HEK293 (cell line): ENCODE measurements around the gene DHFR.

Experiments used
- CTCF ChIA-PET: fragments of 350-600 bp; formaldehyde crosslinking; extraction: SDS; loops from one replicate; lab custom pipeline; 2021; ENCODE audit warnings: antibody characterized with exemption; lab: Yijun Ruan, JAX
- POLR2A ChIA-PET: fragments of 300-600 bp; formaldehyde crosslinking; extraction: SDS; loops from one replicate; lab custom pipeline; 2020; ENCODE audit warnings: antibody characterized with exemption, inconsistent platforms; lab: Yijun Ruan, JAX
- H3K27ac ChIP-seq: fragments of 200-500 bp; sonication (Bioruptor generic); 2 replicates; pipeline ENCODE4 v1.5.1; 2014; ENCODE audit warnings: low read depth, low read length, control low read depth, inconsistent platforms; ENCODE audit errors: extremely low read depth
- H3K36me3 ChIP-seq, 2 experiments: fragments of 200-500 bp in 1 of 2; sonication (Bioruptor generic) in 1 of 2; 1 replicate in 1 of 2; 2 replicates in 1 of 2; pipeline ENCODE4 v1.5.1; 2014 to 2017; ENCODE audit warnings: inconsistent platforms in 2 of 2, low read length in 2 of 2; ENCODE audit not compliant: control insufficient read depth in 2 of 2, insufficient read depth in 1 of 2
- H3K4me1 ChIP-seq: fragments of 200-500 bp; sonication (Bioruptor generic); 2 replicates; pipeline ENCODE4 v1.5.1; 2014; ENCODE audit warnings: mild to moderate bottlenecking, low read length, inconsistent platforms; ENCODE audit not compliant: control insufficient read depth, insufficient read depth
- H3K4me3 ChIP-seq: 2 replicates; pipeline ENCODE4 v1.5.1; 2011; ENCODE audit warnings: low read depth, mild to moderate bottlenecking, control low read depth, low read length, moderate library complexity
- H3K9me3 ChIP-seq: fragments of 200-500 bp; sonication (Bioruptor generic); 2 replicates; pipeline ENCODE4 v1.5.1; 2014; ENCODE audit warnings: low read depth, low read length, inconsistent platforms; ENCODE audit not compliant: control insufficient read depth, insufficient read depth
- IKZF3 ChIP-seq: fragments of 450-650 bp; IDR thresholded peaks from 2 replicates; pipeline ENCODE4 v1.5.0; 2018; ENCODE audit warnings: missing biosample characterization, mild to moderate bottlenecking, missing genetic modification characterization, moderate library complexity
- OVOL3 ChIP-seq: fragments of 450-650 bp; formaldehyde crosslinking; IDR thresholded peaks from 2 replicates; pipeline ENCODE4 v1.5.1; 2016; ENCODE audit warnings: missing biosample characterization, missing genetic modification characterization
- SP2 ChIP-seq: fragments of 450-650 bp; formaldehyde crosslinking; IDR thresholded peaks from 2 replicates; pipeline ENCODE4 v1.5.1; 2016; ENCODE audit warnings: missing biosample characterization, missing genetic modification characterization
- ZBTB17 ChIP-seq: fragments of 450-650 bp; formaldehyde crosslinking; IDR thresholded peaks from 2 replicates; pipeline ENCODE4 v1.5.1; 2016; ENCODE audit warnings: missing biosample characterization, missing genetic modification characterization
- ZBTB21 ChIP-seq: fragments of 450-650 bp; formaldehyde crosslinking; IDR thresholded peaks from 2 replicates; pipeline ENCODE4 v1.5.1; 2017; ENCODE audit warnings: missing biosample characterization, missing genetic modification characterization
- ZBTB8A ChIP-seq: fragments of 450-650 bp; formaldehyde crosslinking; IDR thresholded peaks from 2 replicates; pipeline ENCODE4 v1.5.1; 2016; ENCODE audit warnings: missing biosample characterization, missing genetic modification characterization
- ZNF121 ChIP-seq: fragments of 450-650 bp; formaldehyde crosslinking; IDR thresholded peaks from 2 replicates; pipeline ENCODE4 v1.5.1; 2016; ENCODE audit warnings: missing biosample characterization, missing genetic modification characterization
- ZNF184 ChIP-seq: fragments of 450-650 bp; IDR thresholded peaks from 2 replicates; pipeline ENCODE4 v1.5.1; 2018; ENCODE audit warnings: missing biosample characterization, mild to moderate bottlenecking, missing genetic modification characterization
- ZNF211 ChIP-seq: fragments of 450-650 bp; formaldehyde crosslinking; IDR thresholded peaks from 2 replicates; pipeline ENCODE4 v1.5.1; 2016; ENCODE audit warnings: low read depth, missing biosample characterization, missing genetic modification characterization
- ZNF24 ChIP-seq: fragments of 450-650 bp; formaldehyde crosslinking; IDR thresholded peaks from 2 replicates; pipeline ENCODE4 v1.5.1; 2016; ENCODE audit warnings: missing biosample characterization, missing genetic modification characterization
- ZNF354C ChIP-seq: fragments of 450-650 bp; formaldehyde crosslinking; IDR thresholded peaks from 2 replicates; pipeline ENCODE4 v1.5.1; 2016; ENCODE audit warnings: missing biosample characterization, missing genetic modification characterization, low read depth, borderline replicate concordance
- ZNF366 ChIP-seq: fragments of 450-650 bp; formaldehyde crosslinking; conservative IDR thresholded peaks from 2 replicates; pipeline ENCODE4 v1.5.1; 2016; ENCODE audit warnings: missing biosample characterization, missing genetic modification characterization
- ZNF529 ChIP-seq: fragments of 450-650 bp; formaldehyde crosslinking; IDR thresholded peaks from 2 replicates; pipeline ENCODE4 v1.5.1; 2017; ENCODE audit warnings: missing genetic modification characterization, missing biosample characterization; ENCODE audit not compliant: insufficient replicate concordance
- TF ChIP-seq, protein P1 (sequence below): fragments of 450-650 bp; formaldehyde crosslinking; IDR thresholded peaks from 2 replicates; pipeline ENCODE4 v1.5.1; 2017; ENCODE audit warnings: missing biosample characterization, missing genetic modification characterization
- TF ChIP-seq, protein P2 (sequence below): fragments of 450-650 bp; formaldehyde crosslinking; IDR thresholded peaks from 2 replicates; pipeline ENCODE4 v1.5.1; 2016; ENCODE audit warnings: missing biosample characterization, missing genetic modification characterization, borderline replicate concordance
- TF ChIP-seq, protein P3 (sequence below): fragments of 450-650 bp; formaldehyde crosslinking; IDR thresholded peaks from 2 replicates; pipeline ENCODE4 v1.5.1; 2016; ENCODE audit warnings: missing biosample characterization, missing genetic modification characterization

Gene DHFR

DNA sequence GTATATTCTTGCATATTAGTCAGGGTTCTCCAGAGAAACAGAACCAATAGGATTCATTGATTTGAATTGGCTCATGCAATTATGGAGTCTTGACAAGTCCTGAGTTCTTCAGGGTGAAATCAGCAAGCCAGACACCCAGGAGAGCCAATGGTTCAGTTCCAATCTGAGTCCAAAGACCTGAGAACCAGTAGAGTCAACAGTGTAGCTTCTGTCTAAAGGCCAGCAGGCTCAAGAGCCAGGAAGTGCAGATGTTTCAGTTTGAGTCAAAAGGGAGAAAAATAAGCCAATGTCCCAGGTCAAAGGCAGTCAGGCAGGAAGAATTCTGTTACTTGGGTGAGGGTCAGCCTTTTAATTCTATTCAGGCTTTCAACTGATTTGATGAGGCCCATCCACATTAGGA lies 47.0 kb downstream of the DHFR start:
- Histone ChIP-seq H3K9me3 (no peaks in the 10 kb centered on the region), H3K4me1 (no peaks in the 10 kb centered on the region), H3K27ac (no peak overlapping the region), H3K4me3 (no peak overlapping the region), H3K36me3 (no peaks in the 10 kb centered on the region)
- POLR2A ChIA-PET = no interaction called here
- TF ChIP-seq ZNF121 (tag by site-specific recombination) = no peak
- CTCF ChIA-PET = interaction anchor here (0.6 kb wide), 1 partner anchor 56 kb away, joined by 3 read pairs; no protein-coding TSS in a partner anchor

DNA sequence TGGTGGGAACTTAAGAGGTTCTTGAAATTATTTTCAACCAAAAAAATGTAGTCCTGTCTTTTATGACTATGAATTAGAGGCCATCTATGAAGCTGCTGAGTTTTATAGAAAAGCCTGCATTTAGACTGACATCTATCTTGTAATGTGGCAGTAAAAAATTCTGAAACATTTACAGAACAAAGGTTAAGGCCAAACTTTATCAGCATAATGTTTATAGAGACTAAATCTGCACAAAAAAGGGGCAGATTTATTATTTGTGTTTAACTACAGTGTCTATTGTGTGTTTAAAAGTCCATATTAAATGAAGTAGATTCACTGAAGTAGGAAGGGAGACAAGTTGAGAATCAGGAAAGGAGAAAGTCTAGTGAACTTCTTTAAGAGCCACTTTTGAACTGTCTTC lies 47.4 kb downstream of the DHFR start:
- Histone ChIP-seq H3K4me1 (no peaks in the 10 kb centered on the region), H3K36me3 (no peaks in the 10 kb centered on the region), H3K9me3 (no peaks in the 10 kb centered on the region), H3K4me3 (no peak overlapping the region), H3K27ac (no peak overlapping the region)
- ChIA-PET CTCF (interaction anchor here (0.6 kb wide), 1 partner anchor 49 kb away, joined by 3 read pairs; no protein-coding TSS in a partner anchor), POLR2A (no interaction called here)
- no peak for TF ChIP-seq ZNF24 (tag by site-specific recombination)
- no peak for TF ChIP-seq ZNF211 (tag by site-specific recombination)
- no peak for TF ChIP-seq ZBTB8A (tag by site-specific recombination)
- TF ChIP-seq ZBTB17 (tag by site-specific recombination) = no peak
- TF ChIP-seq SP2 (tag by site-specific recombination) = no peak

DNA sequence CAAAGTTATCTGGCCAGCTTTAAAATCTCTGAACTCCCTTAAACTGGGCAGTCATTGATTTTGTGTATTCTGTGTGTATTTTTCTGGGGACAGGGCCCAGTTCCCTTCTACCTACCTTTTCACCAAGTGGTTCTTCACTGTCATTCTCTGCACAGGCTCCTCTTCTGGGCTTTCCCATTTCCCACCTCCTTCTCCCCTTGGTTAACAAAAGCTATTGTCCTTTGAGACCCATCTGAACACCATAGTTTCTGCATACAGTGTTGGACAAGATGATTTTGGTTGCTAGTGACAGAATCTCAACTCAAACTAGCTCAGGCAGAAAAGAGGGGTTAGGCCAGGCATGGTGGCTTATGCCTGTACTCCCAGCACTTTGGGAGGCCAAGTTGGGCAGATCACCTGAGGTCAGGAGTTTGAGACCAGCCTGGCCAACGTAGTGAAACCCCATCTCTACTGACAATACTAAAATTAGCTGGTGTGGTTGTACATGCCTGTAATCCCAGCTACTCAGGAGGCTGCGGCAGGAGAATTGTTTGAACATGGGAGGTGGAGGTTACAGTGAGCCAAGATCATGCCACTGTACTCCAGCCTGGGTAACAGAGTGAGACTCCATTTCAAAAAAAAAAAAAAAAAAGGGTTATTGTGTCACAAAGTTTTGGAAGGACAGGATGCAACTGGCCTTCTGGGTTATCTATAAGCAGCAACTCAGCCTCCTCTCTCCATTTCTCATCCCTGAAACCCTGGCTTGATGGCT lies 53.7 kb downstream of the DHFR start:
- POLR2A ChIA-PET = no interaction called here
- CTCF ChIA-PET = interaction anchor here (0.6 kb wide), 1 partner anchor 1746 kb away, joined by 3 read pairs; no protein-coding TSS in a partner anchor

More for the DNA sequence above, 53.7 kb downstream of the DHFR start:
- no peak overlapping the region for H3K27ac ChIP-seq
- no peaks in the 10 kb centered on the region for H3K36me3 ChIP-seq
- no peaks in the 10 kb centered on the region for H3K9me3 ChIP-seq
- TF ChIP-seq IKZF3 = no peak
- no peak for TF ChIP-seq ZNF354C (tag by site-specific recombination)
- no peak for TF ChIP-seq ZNF184 (tag by site-specific recombination)
- TF ChIP-seq, protein P1, sequence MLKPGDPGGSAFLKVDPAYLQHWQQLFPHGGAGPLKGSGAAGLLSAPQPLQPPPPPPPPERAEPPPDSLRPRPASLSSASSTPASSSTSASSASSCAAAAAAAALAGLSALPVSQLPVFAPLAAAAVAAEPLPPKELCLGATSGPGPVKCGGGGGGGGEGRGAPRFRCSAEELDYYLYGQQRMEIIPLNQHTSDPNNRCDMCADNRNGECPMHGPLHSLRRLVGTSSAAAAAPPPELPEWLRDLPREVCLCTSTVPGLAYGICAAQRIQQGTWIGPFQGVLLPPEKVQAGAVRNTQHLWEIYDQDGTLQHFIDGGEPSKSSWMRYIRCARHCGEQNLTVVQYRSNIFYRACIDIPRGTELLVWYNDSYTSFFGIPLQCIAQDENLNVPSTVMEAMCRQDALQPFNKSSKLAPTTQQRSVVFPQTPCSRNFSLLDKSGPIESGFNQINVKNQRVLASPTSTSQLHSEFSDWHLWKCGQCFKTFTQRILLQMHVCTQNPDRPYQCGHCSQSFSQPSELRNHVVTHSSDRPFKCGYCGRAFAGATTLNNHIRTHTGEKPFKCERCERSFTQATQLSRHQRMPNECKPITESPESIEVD (tag by site-specific recombination) = no peak
- no peak for TF ChIP-seq ZNF529 (tag by site-specific recombination)
- TF ChIP-seq, protein P2, sequence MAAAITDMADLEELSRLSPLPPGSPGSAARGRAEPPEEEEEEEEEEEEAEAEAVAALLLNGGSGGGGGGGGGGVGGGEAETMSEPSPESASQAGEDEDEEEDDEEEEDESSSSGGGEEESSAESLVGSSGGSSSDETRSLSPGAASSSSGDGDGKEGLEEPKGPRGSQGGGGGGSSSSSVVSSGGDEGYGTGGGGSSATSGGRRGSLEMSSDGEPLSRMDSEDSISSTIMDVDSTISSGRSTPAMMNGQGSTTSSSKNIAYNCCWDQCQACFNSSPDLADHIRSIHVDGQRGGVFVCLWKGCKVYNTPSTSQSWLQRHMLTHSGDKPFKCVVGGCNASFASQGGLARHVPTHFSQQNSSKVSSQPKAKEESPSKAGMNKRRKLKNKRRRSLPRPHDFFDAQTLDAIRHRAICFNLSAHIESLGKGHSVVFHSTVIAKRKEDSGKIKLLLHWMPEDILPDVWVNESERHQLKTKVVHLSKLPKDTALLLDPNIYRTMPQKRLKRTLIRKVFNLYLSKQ (tag by site-specific recombination) = no peak
- TF ChIP-seq, protein P3, sequence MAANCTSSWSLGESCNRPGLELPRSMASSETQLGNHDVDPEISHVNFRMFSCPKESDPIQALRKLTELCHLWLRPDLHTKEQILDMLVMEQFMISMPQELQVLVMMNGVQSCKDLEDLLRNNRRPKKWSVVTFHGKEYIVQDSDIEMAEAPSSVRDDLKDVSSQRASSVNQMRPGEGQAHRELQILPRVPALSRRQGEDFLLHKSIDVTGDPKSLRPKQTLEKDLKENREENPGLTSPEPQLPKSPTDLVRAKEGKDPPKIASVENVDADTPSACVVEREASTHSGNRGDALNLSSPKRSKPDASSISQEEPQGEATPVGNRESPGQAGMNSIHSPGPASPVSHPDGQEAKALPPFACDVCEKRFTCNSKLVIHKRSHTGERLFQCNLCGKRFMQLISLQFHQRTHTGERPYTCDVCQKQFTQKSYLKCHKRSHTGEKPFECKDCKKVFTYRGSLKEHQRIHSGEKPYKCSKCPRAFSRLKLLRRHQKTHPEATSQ (tag by site-specific recombination) = no peak
- TF ChIP-seq ZNF366 (tag by site-specific recombination) = no peak
- TF ChIP-seq OVOL3 (tag by site-specific recombination) = no peak
- TF ChIP-seq ZBTB21 (tag by site-specific recombination) = no peak
- no peak overlapping the region for H3K4me3 ChIP-seq
- H3K4me1 ChIP-seq = no peaks in the 10 kb centered on the region
